OCI-LY7 (cell line): Measurements from ENCODE around the gene HCFC1R1. TPM values are rescaled to one million over a fixed set of nuclear protein-coding genes. Genes with fewer than 3 reads are reported as not detected.

Experiments
- BruUV-seq: library from RNA; stranded (reverse); fragments of 400-500 nt; replicated peaks from 2 replicates; lab custom pipeline; 2021; lab: Mats Ljungman, UMichigan
- CTCF ChIA-PET: fragments of 300-600 bp; sonication (Branson Sonifier 250); formaldehyde crosslinking; loops from one replicate; lab custom pipeline; 2022; ENCODE audit warnings: antibody characterized with exemption; ENCODE audit not compliant: unreplicated experiment; lab: Charles Lee
- POLR2A ChIA-PET: fragments of 300-600 bp; sonication (Branson Sonifier 250); formaldehyde crosslinking; loops from one replicate; lab custom pipeline; 2022; ENCODE audit warnings: antibody characterized with exemption; lab: Charles Lee
- DNase-seq: peaks from one replicate; pipeline ENCODE4 v3.0.0-alpha.2; 2015; ENCODE audit warnings: low spot score
- H2AFZ ChIP-seq: fragments of 200-600 bp; sonication (generic), shearing (Covaris generic); 2 replicates; pipeline ENCODE4 v1.6.1; 2014; ENCODE audit warnings: mild to moderate bottlenecking, antibody characterized with exemption, low read length, moderate library complexity
- H3K27ac ChIP-seq: fragments of 200-600 bp; sonication (generic); 2 replicates; pipeline ENCODE4 v1.5.1; 2014; ENCODE audit warnings: mixed run types, low read depth, mild to moderate bottlenecking, moderate library complexity, low read length, inconsistent platforms; ENCODE audit not compliant: poor library complexity, severe bottlenecking
- H3K36me3 ChIP-seq: fragments of 200-600 bp; sonication (generic); 2 replicates; pipeline ENCODE4 v1.6.1; 2014; ENCODE audit warnings: mild to moderate bottlenecking, antibody characterized with exemption, low read length, moderate library complexity, mixed read lengths; ENCODE audit not compliant: insufficient read depth
- H3K4me1 ChIP-seq: fragments of 200-600 bp; sonication (generic); 2 replicates; pipeline ENCODE4 v1.5.1; 2014; ENCODE audit warnings: mild to moderate bottlenecking, low read length; ENCODE audit not compliant: insufficient read depth, poor library complexity, severe bottlenecking
- H3K4me2 ChIP-seq: fragments of 200-600 bp; sonication (generic); 2 replicates; pipeline ENCODE4 v1.6.1; 2014; ENCODE audit warnings: mild to moderate bottlenecking, low read length
- H3K4me3 ChIP-seq: fragments of 200-600 bp; sonication (generic); 2 replicates; pipeline ENCODE4 v1.5.1; 2014; ENCODE audit warnings: mild to moderate bottlenecking, low read depth, low read length; ENCODE audit not compliant: poor library complexity, severe bottlenecking
- H3K79me2 ChIP-seq: fragments of 200-600 bp; sonication (generic); 2 replicates; pipeline ENCODE4 v1.6.1; 2016; ENCODE audit warnings: low read depth, mild to moderate bottlenecking, low read length, moderate library complexity, mixed read lengths; ENCODE audit not compliant: insufficient read depth
- H3K9me2 ChIP-seq: fragments of 200-600 bp; sonication (generic); 2 replicates; pipeline ENCODE4 v1.6.1; 2016; ENCODE audit warnings: mild to moderate bottlenecking, low read length, mixed read lengths; ENCODE audit not compliant: insufficient read depth
- H3K9me3 ChIP-seq: fragments of 200-600 bp; sonication (generic); 2 replicates; pipeline ENCODE4 v1.6.1; 2014; ENCODE audit warnings: mild to moderate bottlenecking, mixed run types, low read length, mixed read lengths
- H4K20me1 ChIP-seq: fragments of 200-600 bp; sonication (generic); 2 replicates; pipeline ENCODE4 v1.6.1; 2014; ENCODE audit warnings: mild to moderate bottlenecking, antibody characterized with exemption, low read length, moderate library complexity, mixed read lengths; ENCODE audit not compliant: insufficient read depth
- EZH2phosphoT487 ChIP-seq: fragments of 200-600 bp; sonication (generic); IDR thresholded peaks from 2 replicates; pipeline ENCODE4 v1.6.1; 2018; ENCODE audit warnings: low read depth, borderline replicate concordance, mild to moderate bottlenecking, mixed run types, antibody characterized with exemption, low read length, moderate library complexity, mixed read lengths
- intact Hi-C: fragments of 100-400 bp; cut with micrococcal nuclease; formaldehyde crosslinking; loops from one replicate; pipeline ENCODE4 v1.10.0; 2022; ENCODE audit not compliant: unreplicated experiment
- total RNA-seq, 2 experiments: library from RNA; depleted of rRNA in 1 of 2; stranded (reverse); fragments of >200 nt in 1 of 2; shearing (Covaris generic) in 1 of 2; gene quantifications; 2 replicates each; pipeline ENCODE4 v1.2.3, GENCODE V29; 2014 to 2022
- TF ChIP-seq, protein P1 (sequence below): fragments of 200-600 bp; sonication (generic); conservative IDR thresholded peaks from 2 replicates; pipeline ENCODE4 v1.5.1; 2014; ENCODE audit warnings: mild to moderate bottlenecking, antibody characterized with exemption, low read length, moderate library complexity, mixed read lengths

HCFC1R1 gene
- total RNA-seq, 2 experiments from 2014 or later, result 29.1 to 39.4 TPM

DNA sequence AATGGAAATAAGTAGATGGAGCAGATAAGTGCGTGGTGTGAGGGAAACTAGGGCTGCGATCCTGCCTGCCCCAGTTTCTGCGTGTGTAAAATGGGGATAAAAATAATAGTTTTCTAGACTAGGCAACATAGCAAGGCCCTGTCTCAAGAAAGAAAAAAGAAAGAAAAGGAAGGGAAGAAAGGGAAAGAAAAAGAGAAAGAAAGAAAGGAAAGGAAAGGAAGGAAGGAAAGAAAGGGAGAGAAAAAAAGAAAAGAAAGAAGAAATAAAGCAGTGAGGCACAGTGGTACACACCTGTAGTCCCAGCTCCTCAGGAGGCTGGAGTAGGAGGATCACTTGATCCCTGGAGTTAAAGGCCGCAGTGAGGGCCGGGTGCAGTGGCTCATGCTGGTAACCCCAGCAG lies 41.3 kb downstream of the HCFC1R1 start:
- BruUV-seq, result no TSS peak
- no peaks in the 10 kb centered on the region for H3K9me3 ChIP-seq
- H2AFZ ChIP-seq, result no peak overlapping the region
- intact Hi-C loops, result loop anchor here (5.0 kb wide), 1 partner anchor 70 kb away; the partner anchor contains the start of gene FLYWCH1
- peaks cover 48% of the 10 kb centered on the region for H3K4me1 ChIP-seq
- no peaks in the 10 kb centered on the region for H4K20me1 ChIP-seq
- H3K4me3 ChIP-seq, result no peak overlapping the region
- H3K27ac ChIP-seq, result no peak overlapping the region
- peak overlapping the region; percentile 84; the same call in 1 of the 2 replicates for H3K4me2 ChIP-seq
- peaks cover 25% of the 10 kb centered on the region; the same call in 1 of the 2 replicates for H3K79me2 ChIP-seq
- peaks cover 21% of the 10 kb centered on the region for H3K36me3 ChIP-seq
- no peak for TF ChIP-seq EZH2phosphoT487
- TF ChIP-seq, protein P1, sequence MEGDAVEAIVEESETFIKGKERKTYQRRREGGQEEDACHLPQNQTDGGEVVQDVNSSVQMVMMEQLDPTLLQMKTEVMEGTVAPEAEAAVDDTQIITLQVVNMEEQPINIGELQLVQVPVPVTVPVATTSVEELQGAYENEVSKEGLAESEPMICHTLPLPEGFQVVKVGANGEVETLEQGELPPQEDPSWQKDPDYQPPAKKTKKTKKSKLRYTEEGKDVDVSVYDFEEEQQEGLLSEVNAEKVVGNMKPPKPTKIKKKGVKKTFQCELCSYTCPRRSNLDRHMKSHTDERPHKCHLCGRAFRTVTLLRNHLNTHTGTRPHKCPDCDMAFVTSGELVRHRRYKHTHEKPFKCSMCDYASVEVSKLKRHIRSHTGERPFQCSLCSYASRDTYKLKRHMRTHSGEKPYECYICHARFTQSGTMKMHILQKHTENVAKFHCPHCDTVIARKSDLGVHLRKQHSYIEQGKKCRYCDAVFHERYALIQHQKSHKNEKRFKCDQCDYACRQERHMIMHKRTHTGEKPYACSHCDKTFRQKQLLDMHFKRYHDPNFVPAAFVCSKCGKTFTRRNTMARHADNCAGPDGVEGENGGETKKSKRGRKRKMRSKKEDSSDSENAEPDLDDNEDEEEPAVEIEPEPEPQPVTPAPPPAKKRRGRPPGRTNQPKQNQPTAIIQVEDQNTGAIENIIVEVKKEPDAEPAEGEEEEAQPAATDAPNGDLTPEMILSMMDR, result no peak
- POLR2A ChIA-PET, result interaction anchor here (0.7 to 0.9 kb wide), 3 partner anchors 17 to 281 kb away, joined by 4 to 9 read pairs (median 5); no protein-coding TSS in a partner anchor
- CTCF ChIA-PET, result interaction anchor here (0.6 kb wide), 1 partner anchor 1089 kb away, joined by 3 read pairs; no protein-coding TSS in a partner anchor
- H3K9me2 ChIP-seq, result no peaks in the 10 kb centered on the region
- DNase-seq, result no peak

DNA sequence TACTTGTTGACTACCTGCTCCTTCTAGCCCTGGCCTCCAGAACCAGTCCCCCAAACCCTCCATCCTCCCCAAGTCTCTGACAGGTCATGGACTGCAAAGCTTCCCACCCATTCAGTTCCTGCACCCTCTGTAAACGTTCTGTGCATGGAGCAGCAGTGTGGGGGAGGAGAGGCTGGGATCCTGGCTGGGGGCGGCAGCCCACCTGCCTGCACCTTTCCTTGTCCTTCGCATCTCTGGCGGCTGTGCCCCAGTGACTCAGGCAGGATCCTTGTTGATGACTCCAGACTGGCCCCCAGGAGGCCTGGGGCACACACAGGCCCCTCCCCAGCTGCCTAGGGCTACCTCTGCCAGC lies 41.9 kb downstream of the HCFC1R1 start:
- Histone ChIP-seq H3K9me3 (no peaks in the 10 kb centered on the region), H3K4me2 (peak overlapping the region; percentile 86; the same call in 1 of the 2 replicates), H2AFZ (no peak overlapping the region), H3K36me3 (peaks cover 26% of the 10 kb centered on the region), H3K4me1 (peaks cover 48% of the 10 kb centered on the region), H3K79me2 (peaks cover 27% of the 10 kb centered on the region; the same call in 1 of the 2 replicates), H4K20me1 (no peaks in the 10 kb centered on the region), H3K27ac (no peak overlapping the region), H3K4me3 (no peak overlapping the region), H3K9me2 (no peaks in the 10 kb centered on the region)
- POLR2A ChIA-PET, result no interaction called here
- BruUV-seq, result no TSS peak
- CTCF ChIA-PET, result interaction anchor here (0.5 kb wide), 1 partner anchor 55 kb away, joined by 3 read pairs; no protein-coding TSS in a partner anchor
- intact Hi-C loops, result loop anchor here (5.0 kb wide), 1 partner anchor 70 kb away; the partner anchor contains the start of gene FLYWCH1
- no peak for DNase-seq
- TF ChIP-seq, protein P1, result no peak
- no peak for TF ChIP-seq EZH2phosphoT487
